ENCODE results near the gene TRIM66.

TRIM66 gene

DNA sequence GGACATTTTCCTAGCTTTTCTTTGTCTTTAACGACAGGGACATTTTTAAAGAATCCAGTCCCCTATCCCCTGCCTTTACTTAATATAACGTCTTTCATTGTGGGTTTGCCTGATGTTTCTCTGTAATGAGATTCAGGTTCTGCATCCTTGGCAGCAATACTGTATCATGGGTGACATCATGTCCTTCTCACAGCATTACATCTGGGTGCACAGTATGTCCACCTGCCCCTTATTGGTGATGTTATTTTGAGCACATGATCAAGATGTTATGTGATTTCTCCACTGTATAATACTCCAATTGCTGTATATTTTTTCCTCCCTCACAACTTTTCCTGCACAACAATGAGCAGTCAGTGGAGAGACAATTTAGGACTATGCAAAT, 78.8 kb downstream of the TRIM66 start:
- H3K4me3 ChIP-seq (ENCODE audit: low read depth, low read length) = no peak overlapping the region
- DNase-seq (ENCODE audit: low read depth) = no peak
- TF ChIP-seq, protein P1, sequence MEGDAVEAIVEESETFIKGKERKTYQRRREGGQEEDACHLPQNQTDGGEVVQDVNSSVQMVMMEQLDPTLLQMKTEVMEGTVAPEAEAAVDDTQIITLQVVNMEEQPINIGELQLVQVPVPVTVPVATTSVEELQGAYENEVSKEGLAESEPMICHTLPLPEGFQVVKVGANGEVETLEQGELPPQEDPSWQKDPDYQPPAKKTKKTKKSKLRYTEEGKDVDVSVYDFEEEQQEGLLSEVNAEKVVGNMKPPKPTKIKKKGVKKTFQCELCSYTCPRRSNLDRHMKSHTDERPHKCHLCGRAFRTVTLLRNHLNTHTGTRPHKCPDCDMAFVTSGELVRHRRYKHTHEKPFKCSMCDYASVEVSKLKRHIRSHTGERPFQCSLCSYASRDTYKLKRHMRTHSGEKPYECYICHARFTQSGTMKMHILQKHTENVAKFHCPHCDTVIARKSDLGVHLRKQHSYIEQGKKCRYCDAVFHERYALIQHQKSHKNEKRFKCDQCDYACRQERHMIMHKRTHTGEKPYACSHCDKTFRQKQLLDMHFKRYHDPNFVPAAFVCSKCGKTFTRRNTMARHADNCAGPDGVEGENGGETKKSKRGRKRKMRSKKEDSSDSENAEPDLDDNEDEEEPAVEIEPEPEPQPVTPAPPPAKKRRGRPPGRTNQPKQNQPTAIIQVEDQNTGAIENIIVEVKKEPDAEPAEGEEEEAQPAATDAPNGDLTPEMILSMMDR (conservative IDR thresholded peaks at IDR 0.05; ENCODE audit: low read depth, low read length) = no peak

- TF ChIP-seq, protein P1 (conservative IDR thresholded peaks at IDR 0.05; ENCODE audit: low read depth, low read length) = no peak
- H3K4me3 ChIP-seq (ENCODE audit: low read depth, low read length) = no peak overlapping the region
- no peak for DNase-seq (ENCODE audit: low read depth)
Measured at GRCh38 chr11:8601376-8602133, 80.9 kb downstream of the TRIM66 start.

DNA sequence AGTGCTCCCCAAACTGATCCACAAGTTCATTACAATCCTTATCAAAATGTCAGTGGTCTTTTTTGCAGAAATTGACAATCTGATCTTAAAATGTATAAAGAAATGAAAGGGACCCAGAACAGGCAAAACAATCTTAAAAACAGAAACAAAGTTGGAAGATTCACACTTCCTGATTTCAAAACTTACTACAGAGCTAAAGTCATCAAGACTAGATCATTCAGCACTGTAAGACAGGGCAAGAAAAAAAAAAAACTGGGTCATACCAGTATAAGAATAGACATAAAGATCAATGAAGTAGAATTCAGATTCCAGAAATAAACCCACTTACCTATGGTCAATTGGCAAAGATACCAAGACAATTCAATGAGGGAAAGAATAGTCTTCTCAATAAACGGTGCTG, 84.0 kb downstream of the TRIM66 start:
- DNase-seq (ENCODE audit: low read depth) = no peak
- TF ChIP-seq, protein P1 (conservative IDR thresholded peaks at IDR 0.05; ENCODE audit: low read depth, low read length) = no peak
- H3K4me3 ChIP-seq (ENCODE audit: low read depth, low read length) = no peak overlapping the region

GRCh38 chr11:8597182-8597581, 85.3 kb downstream of the TRIM66 start:
- TF ChIP-seq, protein P1 (conservative IDR thresholded peaks at IDR 0.05; ENCODE audit: low read depth, low read length) = no peak
- peak; percentile 90 for DNase-seq (ENCODE audit: low read depth)
- H3K4me3 ChIP-seq (ENCODE audit: low read depth, low read length) = no peak overlapping the region

DNA sequence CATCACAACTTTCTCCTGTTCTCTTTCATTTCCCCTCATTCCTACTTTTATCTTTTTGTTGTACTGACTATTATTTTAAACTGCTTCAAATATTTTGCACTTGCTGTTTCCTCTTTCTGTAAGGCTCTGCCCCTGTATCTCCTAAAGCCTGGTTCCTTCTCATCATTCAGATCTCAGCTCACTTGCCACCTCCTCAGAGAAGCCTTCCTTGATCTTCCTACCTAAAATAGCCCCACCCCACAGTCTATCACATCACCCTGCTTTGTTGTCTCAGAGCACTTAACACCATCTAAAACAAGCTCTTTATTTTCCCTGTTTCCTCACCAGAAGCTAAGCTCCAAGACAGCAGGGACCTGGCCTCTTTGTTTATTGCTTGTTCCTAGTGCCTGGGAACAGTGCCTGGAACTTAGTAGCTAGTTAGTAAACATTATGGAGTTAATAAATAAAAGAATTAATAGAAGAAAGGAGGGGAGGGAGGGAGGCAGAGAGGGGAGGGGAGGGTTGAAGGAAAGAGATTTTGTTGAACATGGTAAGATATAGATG, 85.9 kb downstream of the TRIM66 start:
- no peak for DNase-seq (ENCODE audit: low read depth)
- TF ChIP-seq, protein P1 (conservative IDR thresholded peaks at IDR 0.05; ENCODE audit: low read depth, low read length) = no peak
- H3K4me3 ChIP-seq (ENCODE audit: low read depth, low read length) = no peak overlapping the region

- peak; percentile 19 for DNase-seq (ENCODE audit: low read depth)
- TF ChIP-seq, protein P1 (conservative IDR thresholded peaks at IDR 0.05; ENCODE audit: low read depth, low read length) = no peak
- H3K4me3 ChIP-seq (ENCODE audit: low read depth, low read length) = peak within 1 kb of the TSS; percentile 61
Measured at GRCh38 chr11:8593935-8594909, 88.2 kb downstream of the TRIM66 start, which contains the start of gene STK33. STK33 (minus strand) TSS chr11:8594228; CDS start chr11:8474905, 119,323 bp downstream.

Measured in choroid plexus epithelial cell (primary cell).